Endothelial cell of coronary artery (primary cell): ENCODE data around the gene RNU1-2. TPM values are rescaled to one million over a fixed set of nuclear protein-coding genes. Genes with fewer than 3 reads are reported as not detected.

ENCODE experiments used
- total RNA-seq: library from RNA; depleted of rRNA; stranded (reverse); fragments of >200 nt; gene quantifications from 2 replicates; pipeline ENCODE4 v1.2.3, GENCODE V29; 2014

The RNU1-2 gene
- total RNA-seq, result 2,685 and 5,329 TPM in 2 replicates

DNA sequence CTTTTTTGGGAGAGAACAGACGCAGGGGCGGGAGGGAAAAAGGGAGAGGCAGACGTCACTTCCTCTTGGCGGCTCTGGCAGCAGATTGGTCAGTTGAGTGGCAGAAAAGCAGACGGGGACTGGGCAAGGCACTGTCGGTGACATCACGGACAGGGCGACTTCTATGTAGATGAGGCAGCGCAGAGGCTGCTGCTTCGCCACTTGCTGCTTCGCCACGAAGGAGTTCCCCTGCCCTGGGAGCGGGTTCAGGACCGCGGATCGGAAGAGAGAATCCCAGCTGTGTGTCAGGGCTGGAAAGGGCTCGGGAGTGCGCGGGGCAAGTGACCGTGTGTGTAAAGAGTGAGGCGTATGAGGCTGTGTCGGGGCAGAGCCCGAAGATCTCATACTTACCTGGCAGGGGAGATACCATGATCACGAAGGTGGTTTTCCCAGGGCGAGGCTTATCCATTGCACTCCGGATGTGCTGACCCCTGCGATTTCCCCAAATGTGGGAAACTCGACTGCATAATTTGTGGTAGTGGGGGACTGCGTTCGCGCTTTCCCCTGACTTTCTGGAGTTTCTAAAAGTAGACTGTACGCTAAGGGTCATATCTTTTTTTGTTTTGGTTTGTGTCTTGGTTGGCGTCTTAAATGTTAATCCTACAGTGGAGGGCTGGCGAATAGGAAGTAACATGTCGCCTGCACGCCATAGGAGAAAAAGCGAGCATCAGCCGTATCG, at the start of gene RNU1-2:
RNU1-2 (plus strand) TSS at position 383 of the 718 bp plus-strand sequence.

DNA sequence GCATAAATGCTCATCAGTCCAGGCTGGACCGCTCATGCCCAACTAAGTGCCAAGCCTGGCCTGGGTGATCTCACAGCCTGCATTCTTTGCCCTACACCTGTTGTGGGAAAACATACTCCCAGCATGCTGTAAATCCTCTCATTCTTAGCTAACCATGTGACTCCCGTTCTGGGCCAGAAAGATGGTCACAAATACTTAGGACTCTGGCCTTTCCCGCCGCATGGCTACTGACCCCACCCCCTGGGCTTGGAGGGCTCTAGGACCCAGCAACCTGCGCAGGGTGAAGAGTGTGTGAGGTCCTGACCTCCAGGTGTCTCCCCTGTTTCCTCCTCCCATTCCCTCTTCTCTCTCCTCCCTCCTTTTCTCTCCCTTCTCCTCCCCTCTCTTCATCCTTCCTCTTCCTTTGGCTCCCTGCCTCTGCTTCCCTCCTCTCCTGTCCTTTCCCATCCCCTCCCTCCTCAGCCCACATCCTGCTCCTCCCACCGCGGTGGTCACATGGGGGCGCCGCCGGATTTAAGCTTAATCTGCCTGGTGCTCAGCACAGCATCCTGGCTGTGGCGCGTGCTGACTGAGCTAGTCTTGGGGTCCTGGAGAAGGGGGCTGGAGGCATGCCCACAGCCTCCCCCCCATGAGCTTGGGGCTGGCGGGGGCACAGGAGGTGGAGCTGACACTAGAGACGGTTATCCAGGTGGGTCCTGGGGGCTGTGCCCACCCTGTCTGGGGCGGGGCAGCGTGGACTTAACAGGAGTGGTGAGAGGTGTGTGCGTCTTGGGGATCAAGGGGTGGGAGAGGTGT, 25.8 kb downstream of the RNU1-2 start, which contains the start of gene CROCC:
CROCC (plus strand) TSS at position 541 of the 795 bp plus-strand sequence; CDS start at position 629, 88 bp downstream.

Other genes starting within 250 kb of the RNU1-2 start
- gene RNU1-3, start 229.0 kb upstream of the RNU1-2 start, total RNA-seq, result 2,685 and 5,329 TPM in 2 replicates
- 2,685 and 5,329 TPM in 2 replicates for gene RNU1-4, start 155.5 kb upstream of the RNU1-2 start, total RNA-seq
- 12.3 and 18.9 TPM in 2 replicates for gene CROCC, start 26.0 kb downstream of the RNU1-2 start, total RNA-seq
- gene MFAP2, start 84.6 kb downstream of the RNU1-2 start, total RNA-seq, result 19.5 and 26.9 TPM in 2 replicates
- gene ATP13A2, start 115.9 kb downstream of the RNU1-2 start, total RNA-seq, result 44.9 and 81.9 TPM in 2 replicates
- 144 and 147 TPM in 2 replicates for gene SDHB, start 158.1 kb downstream of the RNU1-2 start, total RNA-seq
- gene PADI2, start 223.5 kb downstream of the RNU1-2 start, total RNA-seq, result 0.09 TPM in 1 of 2 replicates, not detected in the other